B cell (primary cell): ENCODE data around the gene PKNOX2. TPM values are rescaled to one million over a fixed set of nuclear protein-coding genes. Genes with fewer than 3 reads are reported as not detected.

Experiments
- ATAC-seq: fragments of 200-7000 bp; cut with Tn5 transposase; one replicate; pipeline ENCODE4 v1.10.0; 2021; ENCODE audit warnings: low read depth, mild to moderate bottlenecking, moderate number of reproducible peaks, moderate library complexity
- CTCF ChIA-PET: fragments of 350-600 bp; sonication (Branson Sonifier 250); formaldehyde crosslinking; loops from one replicate; lab custom pipeline; 2021; ENCODE audit warnings: antibody characterized with exemption, inconsistent platforms; lab: Charles Lee
- POLR2A ChIA-PET: fragments of 350-600 bp; sonication (Branson Sonifier 250); formaldehyde crosslinking; loops from one replicate; lab custom pipeline; 2021; ENCODE audit warnings: antibody characterized with exemption; lab: Charles Lee
- DNase-seq: peaks from one replicate; pipeline ENCODE4 v3.0.0; 2013
- H2AFZ ChIP-seq: 2 replicates; pipeline ENCODE4 v1.6.1; 2012; ENCODE audit warnings: mild to moderate bottlenecking, low read depth, low read length; ENCODE audit not compliant: insufficient read depth, poor library complexity, severe bottlenecking
- H3K27ac ChIP-seq, 2 donors: 1 replicate in 1 of 2; 2 replicates in 1 of 2; pipeline ENCODE4 v1.5.1; 2012 to 2013; ENCODE audit warnings: low read length in 2 of 2, mild to moderate bottlenecking in 2 of 2, moderate library complexity in 1 of 2
- H3K27me3 ChIP-seq, 4 experiments: fragments of 200-600 bp in 1 of 4; sonication (generic) in 1 of 4; replicated peaks in 1 of 4; 1 replicate in 2 of 4; 2 replicates in 2 of 4; pipeline versions ENCODE4 v1.6.1 to v1.7.0; 2013 to 2016; ENCODE audit warnings: low read length in 3 of 4, mild to moderate bottlenecking in 2 of 4, mixed read lengths in 1 of 4, moderate library complexity in 1 of 4; ENCODE audit not compliant: insufficient read depth in 4 of 4, control insufficient read depth in 3 of 4; ENCODE audit errors: control extremely low read depth in 1 of 4
- H3K36me3 ChIP-seq, 2 experiments: replicated peaks in 1 of 2; 1 replicate in 1 of 2; 2 replicates in 1 of 2; pipeline versions ENCODE4 v1.6.1 to v1.7.1; 2013; ENCODE audit warnings: low read length in 1 of 2; ENCODE audit not compliant: insufficient read depth in 2 of 2, control insufficient read depth in 1 of 2; ENCODE audit errors: control extremely low read depth in 1 of 2, extremely low read depth in 1 of 2
- H3K4me1 ChIP-seq, 2 donors: fragments of 200-600 bp in 1 of 2; sonication (generic) in 1 of 2; 1 replicate in 1 of 2; 2 replicates in 1 of 2; pipeline versions ENCODE4 v1.5.1 to v1.6.1; 2013 to 2017; ENCODE audit warnings: low read length in 2 of 2; ENCODE audit not compliant: control insufficient read depth in 2 of 2, insufficient read depth in 2 of 2
- H3K4me2 ChIP-seq: replicated peaks from 2 replicates; pipeline ENCODE3; 2012; ENCODE audit warnings: mild to moderate bottlenecking, low read depth, low read length; ENCODE audit not compliant: poor library complexity, severe bottlenecking
- H3K4me3 ChIP-seq, 5 experiments: fragments of 200-600 bp in 1 of 5; sonication (generic) in 1 of 5; 1 replicate in 3 of 5; 2 replicates in 2 of 5; pipeline versions ENCODE4 v1.5.1 to v1.7.0; 2011 to 2016; ENCODE audit warnings: low read length in 4 of 5, mild to moderate bottlenecking in 4 of 5, low read depth in 2 of 5, control low read depth in 1 of 5, moderate library complexity in 1 of 5; ENCODE audit not compliant: insufficient read depth in 1 of 5; ENCODE audit errors: control extremely low read depth in 1 of 5, extremely low read depth in 1 of 5
- H3K79me2 ChIP-seq: fragments of 200-600 bp; sonication (generic); one replicate; pipeline ENCODE4 v1.6.0; 2016; ENCODE audit warnings: low read length; ENCODE audit not compliant: control insufficient read depth, insufficient read depth
- H3K9ac ChIP-seq: fragments of 200-600 bp; sonication (generic); 2 replicates; pipeline ENCODE4 v1.6.1; 2017; ENCODE audit warnings: mild to moderate bottlenecking, low read length, moderate library complexity
- H3K9me3 ChIP-seq, 3 donors: one replicate each; pipeline versions ENCODE4 v1.6.1 to v1.7.1; 2013; ENCODE audit warnings: low read length in 2 of 3; ENCODE audit not compliant: control insufficient read depth in 2 of 3, insufficient read depth in 1 of 3; ENCODE audit errors: control extremely low read depth in 1 of 3
- H4K20me1 ChIP-seq: 2 replicates; pipeline ENCODE4 v1.6.0; 2012; ENCODE audit warnings: mild to moderate bottlenecking, low read length; ENCODE audit not compliant: insufficient read depth, control insufficient read depth, poor library complexity, severe bottlenecking
- H3K27ac Mint-ChIP-seq: one replicate; pipeline ENCODE4 v1.8.0; 2021; ENCODE audit warnings: mixed read lengths
- H3K27me3 Mint-ChIP-seq: one replicate; pipeline ENCODE4 v1.8.0; 2021; ENCODE audit warnings: mixed read lengths
- H3K4me1 Mint-ChIP-seq: one replicate; pipeline ENCODE4 v1.8.0; 2021; ENCODE audit warnings: mixed read lengths
- H3K4me3 Mint-ChIP-seq: one replicate; pipeline ENCODE4 v1.8.0; 2021; ENCODE audit warnings: mixed read lengths
- H3K9me3 Mint-ChIP-seq: one replicate; pipeline ENCODE4 v1.8.0; 2022; ENCODE audit warnings: mixed read lengths; ENCODE audit not compliant: insufficient read depth
- CTCF ChIP-seq: fragments of 200-600 bp; IDR thresholded peaks from one replicate; pipeline ENCODE4 v1.8.0; 2022; ENCODE audit warnings: antibody characterized with exemption, mild to moderate bottlenecking
- EZH2 ChIP-seq: IDR thresholded peaks from 2 replicates; pipeline ENCODE4 v1.6.1; 2012; ENCODE audit warnings: borderline replicate concordance, low read depth, mild to moderate bottlenecking, moderate library complexity, low read length; ENCODE audit not compliant: insufficient read depth, poor library complexity, severe bottlenecking
- WGBS: methylation state at CpG from one replicate; pipeline ENCODE4 v1.1.5; 2013; ENCODE audit warnings: missing lambda C conversion rate; ENCODE audit not compliant: insufficient coverage; 5-methylcytosine and 5-hydroxymethylcytosine counted together
- intact Hi-C: fragments of 100-400 bp; cut with micrococcal nuclease; formaldehyde crosslinking; loops from one replicate; pipeline ENCODE4 v1.10.0; 2022
- polyA plus RNA-seq: library from polyadenylated mRNA; depleted of rRNA; stranded (reverse); fragments of >200 nt; gene quantifications from 2 replicates; pipeline ENCODE4 v1.2.3, GENCODE V29; 2012
- total RNA-seq, 2 donors: library from RNA; stranded (reverse); fragments of 120-200 nt in 1 of 2; gene quantifications; 1 replicate in 1 of 2; 2 replicates in 1 of 2; pipeline versions ENCODE4 v1.2.3 to v1.2.4, GENCODE V29; 2013 to 2022

PKNOX2 gene
- total and polyA plus RNA-seq, 2 donors (not counting 1 experiment from before 2014, with no cell fraction given) = not detected

GRCh38 chr11:125182573-125182972 is 18.0 kb downstream of the PKNOX2 start:
- ATAC-seq = no peak
- H3K79me2 ChIP-seq = no peaks in the 10 kb centered on the region
- Mint-ChIP-seq H3K4me3 (no peak overlapping the region), H3K4me1 (no peaks in the 10 kb centered on the region), H3K27me3 (peaks cover 39% of the 10 kb centered on the region), H3K27ac (no peak overlapping the region), H3K9me3 (peaks cover 2% of the 10 kb centered on the region)
- ChIA-PET CTCF (no interaction called here), POLR2A (no interaction called here)
- no peak overlapping the region for H3K27ac ChIP-seq
- no peak overlapping the region for H3K9ac ChIP-seq
- peaks cover 0 to 6% (median 1%) of the 10 kb centered on the region in 4 experiments for H3K27me3 ChIP-seq
- H3K4me2 ChIP-seq = no peak overlapping the region
- TF ChIP-seq EZH2 (no peak), CTCF (no peak)
- H4K20me1 ChIP-seq = no peaks in the 10 kb centered on the region
- DNase-seq = no peak
- no peak overlapping the region for H3K4me3 ChIP-seq
- intact Hi-C loops = no loop called here
- H3K4me1 ChIP-seq = no peaks in the 10 kb centered on the region
- H2AFZ ChIP-seq = no peak overlapping the region
- H3K9me3 ChIP-seq = no peaks in the 10 kb centered on the region
- no peaks in the 10 kb centered on the region for H3K36me3 ChIP-seq

GRCh38 chr11:125183641-125184040 is 19.1 kb downstream of the PKNOX2 start:
- no peak for ATAC-seq
- H3K9ac ChIP-seq = no peak overlapping the region
- H3K27ac ChIP-seq = no peak overlapping the region
- intact Hi-C loops = no loop called here
- no peak for DNase-seq
- no peak overlapping the region for H3K4me3 Mint-ChIP-seq
- H3K27me3 Mint-ChIP-seq = peaks cover 47% of the 10 kb centered on the region
- H3K9me3 Mint-ChIP-seq = peaks cover 2% of the 10 kb centered on the region
- no peak overlapping the region for H3K4me2 ChIP-seq
- H3K36me3 ChIP-seq = no peaks in the 10 kb centered on the region
- TF ChIP-seq EZH2 (no peak), CTCF (no peak)
- H2AFZ ChIP-seq = no peak overlapping the region
- H3K9me3 ChIP-seq = no peaks in the 10 kb centered on the region
- no peak overlapping the region for H3K4me3 ChIP-seq
- peaks cover 0 to 9% (median 0%) of the 10 kb centered on the region in 4 experiments for H3K27me3 ChIP-seq
- H3K79me2 ChIP-seq = no peaks in the 10 kb centered on the region
- H3K4me1 ChIP-seq = no peaks in the 10 kb centered on the region
- H3K4me1 Mint-ChIP-seq = no peaks in the 10 kb centered on the region
- no peak overlapping the region for H3K27ac Mint-ChIP-seq
- CTCF ChIA-PET = no interaction called here
- POLR2A ChIA-PET = no interaction called here
- no peaks in the 10 kb centered on the region for H4K20me1 ChIP-seq
- whole genome bisulfite sequencing = no CpG with 5 or more reads among the region's 1 CpG
